ENCODE data around the gene PARD3B.
A peak's percentile ranks its signal among the peaks of the same experiment; 100 is the strongest.

PARD3B gene

DNA sequence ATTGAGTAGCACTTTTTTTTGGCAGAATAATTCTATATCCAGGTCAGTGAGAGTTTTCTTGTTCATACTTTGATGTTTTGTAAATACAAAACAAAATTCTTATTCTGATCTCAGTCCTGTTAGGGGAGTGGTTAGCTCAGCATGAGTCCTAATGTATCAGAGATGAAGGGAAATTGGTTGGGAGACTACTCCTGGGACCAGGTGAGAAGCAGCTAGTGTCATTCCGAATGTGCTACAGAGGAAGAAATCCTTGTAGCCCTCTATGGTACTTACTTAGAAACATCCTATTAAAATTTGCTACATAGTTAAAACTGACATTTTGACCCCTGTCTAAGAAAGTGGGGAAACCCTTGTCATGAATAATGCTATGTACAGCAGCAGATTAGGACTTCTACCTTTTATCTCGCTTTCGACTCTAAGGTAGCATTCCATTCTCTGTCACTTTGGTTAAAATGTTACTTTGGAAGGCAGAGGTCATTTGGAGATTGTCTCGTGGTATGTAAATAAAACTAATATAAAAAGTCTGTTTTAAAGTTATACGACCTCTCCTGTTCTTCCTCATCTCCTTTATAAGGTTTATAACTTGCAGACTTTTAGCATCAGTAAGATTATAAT, 65.8 kb downstream of the PARD3B start:
- no peak overlapping the region for H3K4me3 ChIP-seq (ENCODE audit: low read length)
- DNase-seq (ENCODE audit: low read depth), result no peak
- TF ChIP-seq CTCF (conservative IDR thresholded peaks at IDR 0.05; ENCODE audit: low read depth, low read length), result no peak

DNA sequence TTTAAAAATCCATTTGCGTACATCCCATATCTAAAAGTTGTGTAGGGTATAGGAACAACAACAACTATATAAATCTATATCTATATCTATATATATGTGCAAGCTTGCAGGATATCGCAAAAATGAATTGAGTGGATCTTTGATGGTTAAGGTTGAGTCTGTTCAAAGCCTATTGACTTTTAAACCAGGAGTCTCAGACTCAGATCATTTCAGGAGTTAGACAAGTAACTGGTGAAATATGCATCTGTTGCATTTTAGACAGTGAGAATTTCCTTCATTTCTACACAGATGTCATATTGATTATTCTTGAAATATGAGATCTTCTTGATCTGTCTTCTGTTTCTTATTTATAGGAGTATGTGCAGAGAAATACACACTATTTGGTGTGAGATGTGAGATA, 66.5 kb downstream of the PARD3B start:
- no peak for DNase-seq (ENCODE audit: low read depth)
- H3K4me3 ChIP-seq (ENCODE audit: low read length), result no peak overlapping the region
- no peak for TF ChIP-seq CTCF (conservative IDR thresholded peaks at IDR 0.05; ENCODE audit: low read depth, low read length)

GRCh38 chr2:204613635-204614034, 68.4 kb downstream of the PARD3B start:
- no peak overlapping the region for H3K4me3 ChIP-seq (ENCODE audit: low read length)
- no peak for DNase-seq (ENCODE audit: low read depth)
- no peak for TF ChIP-seq CTCF (conservative IDR thresholded peaks at IDR 0.05; ENCODE audit: low read depth, low read length)

GRCh38 chr2:204615456-204615855, 70.2 kb downstream of the PARD3B start:
- H3K4me3 ChIP-seq (ENCODE audit: low read length), result no peak overlapping the region
- no peak for TF ChIP-seq CTCF (conservative IDR thresholded peaks at IDR 0.05; ENCODE audit: low read depth, low read length)
- no peak for DNase-seq (ENCODE audit: low read depth)

DNA sequence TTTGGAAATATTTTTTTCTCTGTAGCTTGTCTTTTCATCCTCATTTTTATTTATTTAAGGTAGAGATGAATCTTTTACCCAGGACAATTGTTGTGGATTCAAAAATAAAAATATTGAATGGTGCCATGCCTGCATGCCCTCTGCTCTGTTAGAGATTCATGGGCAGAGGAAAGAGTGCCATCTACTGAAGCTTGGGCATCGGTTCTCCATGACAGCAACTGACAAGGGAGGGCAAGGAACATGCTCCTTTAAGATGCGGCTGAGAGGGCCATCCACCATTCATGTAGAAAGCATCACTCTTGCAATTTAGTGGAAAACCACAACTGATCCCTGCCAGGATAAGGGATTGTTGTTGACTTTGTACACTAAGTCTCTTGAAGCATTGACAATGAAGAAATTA, 79.9 kb downstream of the PARD3B start:
- DNase-seq (ENCODE audit: low read depth), result no peak
- peak; percentile 38 for TF ChIP-seq CTCF (conservative IDR thresholded peaks at IDR 0.05; ENCODE audit: low read depth, low read length)
- H3K4me3 ChIP-seq (ENCODE audit: low read length), result no peak overlapping the region

GRCh38 chr2:204628926-204629712, 83.8 kb downstream of the PARD3B start:
- no peak overlapping the region for H3K4me3 ChIP-seq (ENCODE audit: low read length)
- TF ChIP-seq CTCF (conservative IDR thresholded peaks at IDR 0.05; ENCODE audit: low read depth, low read length), result no peak
- no peak for DNase-seq (ENCODE audit: low read depth)

GRCh38 chr2:204632410-204632809, 87.1 kb downstream of the PARD3B start:
- no peak overlapping the region for H3K4me3 ChIP-seq (ENCODE audit: low read length)
- TF ChIP-seq CTCF (conservative IDR thresholded peaks at IDR 0.05; ENCODE audit: low read depth, low read length), result no peak
- no peak for DNase-seq (ENCODE audit: low read depth)

All from retinal pigment epithelial cell (primary cell).